Mesothelial cell of epicardium (in vitro differentiated cells): ENCODE measurements around the gene CNP. TPM values are rescaled to one million over a fixed set of nuclear protein-coding genes. Genes with fewer than 3 reads are reported as not detected.

ENCODE experiments used
- DNase-seq, 2 experiments: peaks; one replicate each; pipeline ENCODE4 v3.0.0; 2021; ENCODE audit warnings: low spot score in 2 of 2; ENCODE audit not compliant: unreplicated experiment in 2 of 2
- H3K27ac Mint-ChIP-seq: 2 replicates; pipeline ENCODE4 v1.8.0; 2021; ENCODE audit warnings: mixed read lengths
- H3K27me3 Mint-ChIP-seq: 2 replicates; pipeline ENCODE4 v1.8.0; 2021; ENCODE audit warnings: low read depth, mixed read lengths
- H3K36me3 Mint-ChIP-seq: 2 replicates; pipeline ENCODE4 v1.8.0; 2021; ENCODE audit warnings: mixed read lengths
- H3K4me1 Mint-ChIP-seq: 2 replicates; pipeline ENCODE4 v1.8.0; 2021; ENCODE audit warnings: mixed read lengths
- H3K4me3 Mint-ChIP-seq: 2 replicates; pipeline ENCODE4 v1.8.0; 2021; ENCODE audit warnings: mild to moderate bottlenecking, moderate library complexity, mixed read lengths
- H3K9me3 Mint-ChIP-seq: 2 replicates; pipeline ENCODE4 v1.8.0; 2021; ENCODE audit warnings: mixed read lengths
- total RNA-seq: library from RNA; stranded (reverse); gene quantifications from 3 replicates; pipeline ENCODE4 v1.2.1, GENCODE V29; 2021
- TF ChIP-seq, protein P1 (sequence below): fragments of 200-600 bp; sonication (generic); IDR thresholded peaks from one replicate; pipeline ENCODE4 v1.5.0; 2021; ENCODE audit warnings: antibody characterized with exemption; ENCODE audit not compliant: unreplicated experiment

Gene CNP
- total RNA-seq, 1 donor from 2014 or later = 67.6 TPM

DNA sequence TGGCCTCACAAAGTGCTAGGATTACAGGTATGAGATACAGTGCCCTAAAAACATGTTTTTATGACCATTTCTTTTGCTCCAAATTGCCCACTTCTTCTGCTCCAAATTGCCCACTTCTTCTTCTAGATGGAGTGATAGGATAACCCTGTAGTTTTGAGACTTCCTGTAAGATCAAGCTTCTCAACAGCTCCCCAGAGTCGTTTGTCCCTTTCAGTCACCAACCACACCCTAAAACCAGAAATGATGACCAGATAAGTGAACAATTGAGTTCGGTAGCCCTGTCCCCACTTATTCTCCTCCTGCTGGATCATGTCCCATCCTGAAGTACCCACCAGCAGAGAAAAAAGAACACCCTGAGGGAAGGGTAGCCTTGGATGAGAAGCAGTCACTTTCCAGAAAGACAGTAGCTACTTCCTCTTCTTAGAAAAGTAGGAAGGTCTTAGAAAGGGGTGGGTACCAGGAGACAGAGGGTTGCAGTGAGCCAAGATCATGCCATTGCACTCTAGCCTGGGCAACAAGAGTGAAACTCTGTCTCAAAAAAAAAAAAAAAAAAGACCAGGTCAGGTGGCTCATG lies 33.7 kb upstream of the CNP start:
- Mint-ChIP-seq H3K27me3 (no peaks in the 10 kb centered on the region), H3K4me1 (peaks cover 16% of the 10 kb centered on the region), H3K4me3 (no peak overlapping the region), H3K36me3 (no peaks in the 10 kb centered on the region), H3K27ac (no peak overlapping the region), H3K9me3 (no peaks in the 10 kb centered on the region)
- DNase-seq = no peak
- TF ChIP-seq, protein P1, sequence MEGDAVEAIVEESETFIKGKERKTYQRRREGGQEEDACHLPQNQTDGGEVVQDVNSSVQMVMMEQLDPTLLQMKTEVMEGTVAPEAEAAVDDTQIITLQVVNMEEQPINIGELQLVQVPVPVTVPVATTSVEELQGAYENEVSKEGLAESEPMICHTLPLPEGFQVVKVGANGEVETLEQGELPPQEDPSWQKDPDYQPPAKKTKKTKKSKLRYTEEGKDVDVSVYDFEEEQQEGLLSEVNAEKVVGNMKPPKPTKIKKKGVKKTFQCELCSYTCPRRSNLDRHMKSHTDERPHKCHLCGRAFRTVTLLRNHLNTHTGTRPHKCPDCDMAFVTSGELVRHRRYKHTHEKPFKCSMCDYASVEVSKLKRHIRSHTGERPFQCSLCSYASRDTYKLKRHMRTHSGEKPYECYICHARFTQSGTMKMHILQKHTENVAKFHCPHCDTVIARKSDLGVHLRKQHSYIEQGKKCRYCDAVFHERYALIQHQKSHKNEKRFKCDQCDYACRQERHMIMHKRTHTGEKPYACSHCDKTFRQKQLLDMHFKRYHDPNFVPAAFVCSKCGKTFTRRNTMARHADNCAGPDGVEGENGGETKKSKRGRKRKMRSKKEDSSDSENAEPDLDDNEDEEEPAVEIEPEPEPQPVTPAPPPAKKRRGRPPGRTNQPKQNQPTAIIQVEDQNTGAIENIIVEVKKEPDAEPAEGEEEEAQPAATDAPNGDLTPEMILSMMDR = no peak

DNA sequence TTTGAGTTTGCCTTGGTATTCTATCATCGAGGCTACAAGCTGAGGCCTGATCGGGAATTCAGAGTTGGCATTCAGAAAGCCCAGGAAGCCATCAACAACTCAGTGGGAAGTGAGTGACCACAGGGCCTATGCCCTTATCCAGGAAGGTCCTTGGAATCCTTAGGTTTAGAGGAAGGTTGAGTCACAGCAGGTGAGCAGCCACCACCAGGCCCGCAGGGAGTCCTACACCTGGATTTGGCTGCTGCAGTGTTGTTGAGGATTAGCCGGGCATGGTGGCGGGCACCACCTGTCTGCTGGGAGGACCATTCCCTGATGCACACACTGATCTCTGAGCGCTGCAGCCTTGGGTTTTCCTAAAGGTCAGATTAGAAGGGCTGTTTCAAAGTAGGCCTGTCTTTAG lies 31.0 kb upstream of the CNP start:
- no peaks in the 10 kb centered on the region for H3K9me3 Mint-ChIP-seq
- H3K27me3 Mint-ChIP-seq = no peaks in the 10 kb centered on the region
- TF ChIP-seq, protein P1 = no peak
- H3K36me3 Mint-ChIP-seq = no peaks in the 10 kb centered on the region
- H3K4me1 Mint-ChIP-seq = peaks cover under 1% of the 10 kb centered on the region
- DNase-seq = no peak
- H3K27ac Mint-ChIP-seq = no peak overlapping the region
- H3K4me3 Mint-ChIP-seq = no peak overlapping the region

DNA sequence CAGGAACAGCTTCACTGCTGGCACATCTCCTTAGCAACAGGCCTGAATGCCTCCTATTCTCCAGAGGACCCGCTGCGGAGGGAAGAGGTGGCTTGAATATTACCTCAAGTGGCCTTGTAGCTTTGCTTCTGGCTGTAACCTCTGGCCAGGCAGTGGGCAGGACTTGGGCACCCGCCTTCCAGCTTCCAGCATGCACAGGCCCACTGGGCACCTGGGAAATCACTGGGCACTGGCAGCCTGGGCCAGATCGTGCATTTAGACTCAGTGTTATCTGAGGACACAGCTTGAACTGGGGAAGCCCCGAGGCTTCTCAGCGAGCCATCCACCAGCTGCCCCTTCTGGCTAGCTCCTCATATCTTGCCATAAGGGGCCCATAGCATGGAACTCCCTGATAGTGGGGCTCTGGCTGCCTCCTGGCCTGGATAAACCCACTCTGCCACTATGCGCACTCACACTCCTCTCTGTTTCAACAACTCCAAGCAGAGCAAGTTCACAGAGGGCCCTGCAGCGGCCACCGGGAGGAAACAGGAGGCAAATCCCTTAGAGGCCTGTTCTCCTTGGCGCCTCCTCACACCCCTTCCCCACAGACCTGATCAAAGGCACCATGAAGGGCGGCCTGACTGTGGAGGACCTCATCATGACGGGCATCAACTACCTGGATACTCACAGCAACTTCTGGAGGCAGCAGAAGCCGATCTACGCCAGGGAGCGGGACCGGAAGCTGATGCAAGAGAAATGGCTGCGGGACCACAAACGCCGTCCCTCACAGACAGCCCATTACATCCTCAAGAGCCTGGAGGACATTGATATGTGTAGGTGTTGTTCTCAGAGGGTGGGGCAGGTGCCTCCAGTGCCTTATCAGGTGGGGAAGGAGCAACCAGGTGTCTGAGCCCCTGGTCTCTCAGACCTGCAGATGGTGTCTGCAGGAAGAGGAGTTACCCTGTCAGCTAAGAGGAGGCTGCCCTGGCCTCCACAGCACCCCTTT lies 28.3 kb upstream of the CNP start:
- TF ChIP-seq, protein P1 = no peak
- no peaks in the 10 kb centered on the region for H3K27me3 Mint-ChIP-seq
- no peak overlapping the region for H3K4me3 Mint-ChIP-seq
- H3K27ac Mint-ChIP-seq = no peak overlapping the region
- DNase-seq = no peak
- H3K9me3 Mint-ChIP-seq = no peaks in the 10 kb centered on the region
- H3K36me3 Mint-ChIP-seq = no peaks in the 10 kb centered on the region
- no peaks in the 10 kb centered on the region for H3K4me1 Mint-ChIP-seq

DNA sequence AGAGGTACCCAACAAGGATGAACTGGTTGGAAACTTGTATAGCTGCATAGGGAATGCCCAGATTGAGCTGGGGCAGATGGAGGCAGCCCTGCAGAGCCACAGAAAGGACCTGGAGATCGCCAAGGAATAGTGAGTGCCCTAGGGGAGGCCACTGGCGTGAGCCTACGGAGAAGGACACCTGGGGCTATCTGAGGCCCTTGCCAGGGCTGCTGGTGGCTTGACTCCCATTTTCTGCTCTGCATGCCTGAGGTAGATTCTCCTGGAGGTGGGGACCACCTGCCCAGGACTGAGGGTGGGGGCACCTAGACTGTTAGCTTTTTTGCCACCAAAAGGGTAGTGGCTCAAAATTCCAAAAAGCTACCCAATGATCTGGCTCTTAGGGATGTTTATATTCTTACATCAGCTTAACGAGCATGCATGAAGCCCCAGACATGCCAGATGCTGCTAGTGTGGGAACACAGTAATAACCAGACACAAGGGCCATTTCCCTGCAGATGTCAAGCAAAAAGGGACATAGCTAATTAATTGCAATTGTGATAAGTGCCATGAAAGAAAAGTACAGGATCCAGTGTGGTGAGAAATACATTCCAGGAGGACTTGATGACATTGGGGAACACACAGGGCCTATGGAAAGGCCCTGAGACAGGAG lies 27.4 kb upstream of the CNP start:
- TF ChIP-seq, protein P1 = no peak
- H3K4me1 Mint-ChIP-seq = no peaks in the 10 kb centered on the region

DNA sequence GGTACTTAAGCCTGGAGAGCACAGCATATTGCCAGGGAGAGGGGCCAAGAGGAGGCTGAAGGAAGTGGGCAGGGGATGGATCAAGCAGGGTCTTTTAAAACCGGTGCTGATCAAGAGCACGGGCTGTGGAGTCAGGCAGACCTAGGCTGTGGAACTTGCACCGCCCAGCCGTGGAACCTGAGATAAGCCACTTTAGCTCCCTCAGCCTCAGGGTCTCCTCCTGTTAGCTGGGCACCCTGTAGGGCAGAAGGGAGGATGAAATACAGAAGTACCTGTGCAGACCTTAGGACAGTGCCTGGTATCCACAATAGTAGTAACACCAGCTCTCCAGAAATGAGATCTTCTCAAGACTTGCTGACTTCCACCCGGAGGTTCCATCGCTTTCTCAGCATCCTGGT lies 26.9 kb upstream of the CNP start:
- H3K9me3 Mint-ChIP-seq = no peaks in the 10 kb centered on the region
- H3K4me1 Mint-ChIP-seq = no peaks in the 10 kb centered on the region
- no peak overlapping the region for H3K4me3 Mint-ChIP-seq
- DNase-seq = no peak
- H3K36me3 Mint-ChIP-seq = no peaks in the 10 kb centered on the region
- no peaks in the 10 kb centered on the region for H3K27me3 Mint-ChIP-seq
- TF ChIP-seq, protein P1 = no peak
- no peak overlapping the region for H3K27ac Mint-ChIP-seq

More for the DNA sequence above, 27.4 kb upstream of the CNP start:
- Mint-ChIP-seq H3K4me3 (no peak overlapping the region), H3K27ac (no peak overlapping the region), H3K36me3 (no peaks in the 10 kb centered on the region), H3K9me3 (no peaks in the 10 kb centered on the region), H3K27me3 (no peaks in the 10 kb centered on the region)
- no peak for DNase-seq
